AG09309 (cell line): ENCODE results near the gene EHMT1.

Experiments used
- DNase-seq: peaks from one replicate; pipeline ENCODE4 v3.0.0-alpha.2; 2010; ENCODE audit warnings: low read depth
- H3K4me3 ChIP-seq: 2 replicates; pipeline ENCODE4 v1.5.1; 2011; ENCODE audit warnings: mild to moderate bottlenecking, low read depth, low read length, moderate library complexity; ENCODE audit not compliant: control insufficient read depth
- TF ChIP-seq, protein P1 (sequence below): IDR thresholded peaks from 2 replicates; pipeline ENCODE4 v1.5.1; 2011; ENCODE audit warnings: mild to moderate bottlenecking, low read depth, low read length, inconsistent platforms; ENCODE audit not compliant: insufficient read depth, control insufficient read depth; ENCODE audit errors: missing control alignments

EHMT1 gene

DNA sequence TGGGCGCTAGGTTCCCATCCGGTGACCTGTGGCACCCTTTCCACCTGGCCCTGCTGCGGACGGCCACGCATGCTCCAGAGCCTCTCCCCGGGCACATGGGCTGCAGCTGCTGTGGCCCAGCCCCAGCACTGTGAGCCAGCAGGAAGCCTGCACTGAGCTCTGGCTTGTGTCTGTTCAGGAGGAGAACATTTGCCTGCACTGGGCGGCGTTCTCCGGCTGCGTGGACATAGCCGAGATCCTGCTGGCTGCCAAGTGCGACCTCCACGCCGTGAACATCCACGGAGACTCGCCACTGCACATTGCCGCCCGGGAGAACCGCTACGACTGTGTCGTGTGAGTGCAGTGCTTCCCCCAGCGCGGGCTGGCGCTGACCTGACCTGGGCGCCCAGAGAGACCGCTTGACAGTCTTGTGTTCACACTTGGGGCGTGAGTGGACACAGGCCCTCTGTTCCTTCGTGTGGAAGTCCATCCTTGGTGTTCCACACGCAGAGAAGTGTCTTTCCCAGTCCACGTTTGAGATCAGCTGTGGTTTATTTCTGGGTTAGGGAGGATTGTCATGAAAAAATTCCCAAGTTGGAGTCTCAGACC, 192.6 kb downstream of the EHMT1 start:
- no peak overlapping the region for H3K4me3 ChIP-seq
- DNase-seq: no peak
- TF ChIP-seq, protein P1, sequence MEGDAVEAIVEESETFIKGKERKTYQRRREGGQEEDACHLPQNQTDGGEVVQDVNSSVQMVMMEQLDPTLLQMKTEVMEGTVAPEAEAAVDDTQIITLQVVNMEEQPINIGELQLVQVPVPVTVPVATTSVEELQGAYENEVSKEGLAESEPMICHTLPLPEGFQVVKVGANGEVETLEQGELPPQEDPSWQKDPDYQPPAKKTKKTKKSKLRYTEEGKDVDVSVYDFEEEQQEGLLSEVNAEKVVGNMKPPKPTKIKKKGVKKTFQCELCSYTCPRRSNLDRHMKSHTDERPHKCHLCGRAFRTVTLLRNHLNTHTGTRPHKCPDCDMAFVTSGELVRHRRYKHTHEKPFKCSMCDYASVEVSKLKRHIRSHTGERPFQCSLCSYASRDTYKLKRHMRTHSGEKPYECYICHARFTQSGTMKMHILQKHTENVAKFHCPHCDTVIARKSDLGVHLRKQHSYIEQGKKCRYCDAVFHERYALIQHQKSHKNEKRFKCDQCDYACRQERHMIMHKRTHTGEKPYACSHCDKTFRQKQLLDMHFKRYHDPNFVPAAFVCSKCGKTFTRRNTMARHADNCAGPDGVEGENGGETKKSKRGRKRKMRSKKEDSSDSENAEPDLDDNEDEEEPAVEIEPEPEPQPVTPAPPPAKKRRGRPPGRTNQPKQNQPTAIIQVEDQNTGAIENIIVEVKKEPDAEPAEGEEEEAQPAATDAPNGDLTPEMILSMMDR: no peak

DNA sequence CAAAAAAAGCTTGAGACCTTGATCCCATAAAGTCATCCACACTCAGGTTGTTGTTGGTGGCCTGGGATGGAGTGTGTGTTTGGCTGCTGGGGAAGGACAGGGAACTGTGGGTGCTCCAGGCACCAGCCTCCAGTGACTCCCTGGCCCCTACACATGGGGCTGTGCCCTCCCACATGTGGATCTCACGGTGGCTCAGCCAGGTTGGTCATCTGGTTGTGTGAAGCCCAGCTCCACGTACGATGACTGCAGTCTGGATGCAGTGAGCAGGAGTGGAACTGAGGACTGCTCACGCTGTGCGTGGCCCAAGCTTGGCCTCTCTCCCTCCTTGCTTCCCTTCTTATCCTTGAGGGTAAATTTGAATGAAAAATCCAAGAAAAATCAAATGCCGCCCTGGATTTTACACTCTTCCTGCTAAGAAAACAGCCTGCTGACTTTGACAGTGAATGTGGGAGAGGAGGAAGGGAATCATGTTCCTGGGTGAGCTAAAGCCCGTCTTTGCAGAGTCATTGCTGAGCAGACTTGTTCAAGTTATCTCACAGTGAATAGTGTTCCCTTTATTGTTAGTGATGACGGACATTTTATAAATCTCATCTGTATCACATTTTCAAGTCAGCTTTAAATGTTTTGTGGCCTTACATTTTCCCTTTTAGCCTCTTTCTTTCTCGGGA, 193.7 kb downstream of the EHMT1 start:
- TF ChIP-seq, protein P1: no peak
- DNase-seq: no peak
- no peak overlapping the region for H3K4me3 ChIP-seq

DNA sequence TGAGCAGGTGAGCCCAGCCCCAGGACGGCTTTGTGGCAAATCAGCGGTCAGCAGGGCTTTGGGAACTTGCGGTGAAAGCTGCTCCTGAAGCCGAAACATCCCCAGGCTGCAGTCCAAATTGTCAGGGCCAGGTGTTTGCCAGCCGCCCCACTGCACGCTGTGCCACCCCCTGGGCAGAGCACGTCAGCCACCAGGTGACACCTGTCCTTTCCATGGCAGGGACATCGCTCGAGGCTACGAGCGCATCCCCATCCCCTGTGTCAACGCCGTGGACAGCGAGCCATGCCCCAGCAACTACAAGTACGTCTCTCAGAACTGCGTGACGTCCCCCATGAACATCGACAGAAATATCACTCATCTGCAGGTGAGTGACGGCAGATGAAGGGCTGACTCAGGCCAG, 194.4 kb downstream of the EHMT1 start:
- TF ChIP-seq, protein P1: no peak
- H3K4me3 ChIP-seq: no peak overlapping the region
- DNase-seq: no peak

DNA sequence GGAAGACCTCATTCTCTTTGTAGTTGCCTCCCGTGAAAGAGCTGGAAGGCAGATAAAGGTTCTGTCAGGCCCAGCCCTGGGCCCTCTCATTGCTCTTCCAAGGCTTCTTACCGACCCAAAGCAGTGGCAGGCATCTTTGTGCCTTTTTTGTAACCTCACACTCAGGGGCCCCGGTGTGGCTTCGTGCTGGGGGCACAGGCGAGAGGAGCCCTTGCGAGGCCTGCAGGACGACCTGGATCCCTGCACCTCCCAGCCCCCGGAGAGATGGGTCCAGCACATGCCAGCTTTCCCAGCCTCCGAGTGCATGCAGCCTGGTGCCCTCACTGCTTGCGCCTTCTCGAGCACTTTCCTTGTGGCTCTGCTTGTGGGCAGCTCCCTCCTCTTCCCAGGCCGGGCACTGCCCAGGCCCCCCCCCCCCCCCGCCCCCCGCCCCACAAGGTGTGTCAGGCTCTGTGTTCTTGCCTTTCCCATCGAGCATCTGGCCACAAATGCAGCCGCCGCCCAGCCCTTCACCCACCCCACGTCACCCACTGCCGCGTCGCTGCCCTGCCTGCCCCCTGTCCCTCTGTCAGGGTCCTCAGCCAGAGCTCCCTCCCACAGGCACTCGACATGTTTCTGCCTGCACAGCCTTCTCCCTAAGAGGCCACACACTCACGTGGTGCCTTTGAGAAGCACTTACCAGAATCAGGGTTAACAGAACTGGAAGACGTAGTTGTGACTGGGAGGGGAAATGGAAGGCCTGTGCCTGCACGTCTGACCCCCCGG, 195.0 kb downstream of the EHMT1 start:
- TF ChIP-seq, protein P1: no peak
- no peak for DNase-seq
- no peak overlapping the region for H3K4me3 ChIP-seq

DNA sequence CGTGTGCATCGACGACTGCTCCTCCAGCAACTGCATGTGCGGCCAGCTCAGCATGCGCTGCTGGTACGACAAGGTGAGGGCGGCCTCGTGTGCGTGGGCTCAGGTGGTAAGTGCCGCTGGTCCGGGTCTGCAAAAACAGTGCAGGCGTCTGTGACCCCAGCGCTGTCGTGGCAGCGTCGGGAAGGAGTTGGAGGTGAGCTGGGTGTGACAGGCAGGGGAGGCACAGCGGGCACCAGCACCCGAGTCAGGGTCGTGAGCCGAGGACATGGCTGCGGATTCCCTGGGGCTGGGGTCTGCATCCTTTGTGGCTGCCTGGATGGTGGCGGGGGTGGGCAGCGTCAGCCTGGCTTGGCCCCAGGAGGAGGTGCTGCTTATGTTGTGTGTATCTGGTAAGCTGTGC, 195.6 kb downstream of the EHMT1 start:
- no peak for DNase-seq
- TF ChIP-seq, protein P1: no peak
- H3K4me3 ChIP-seq: no peak overlapping the region

DNA sequence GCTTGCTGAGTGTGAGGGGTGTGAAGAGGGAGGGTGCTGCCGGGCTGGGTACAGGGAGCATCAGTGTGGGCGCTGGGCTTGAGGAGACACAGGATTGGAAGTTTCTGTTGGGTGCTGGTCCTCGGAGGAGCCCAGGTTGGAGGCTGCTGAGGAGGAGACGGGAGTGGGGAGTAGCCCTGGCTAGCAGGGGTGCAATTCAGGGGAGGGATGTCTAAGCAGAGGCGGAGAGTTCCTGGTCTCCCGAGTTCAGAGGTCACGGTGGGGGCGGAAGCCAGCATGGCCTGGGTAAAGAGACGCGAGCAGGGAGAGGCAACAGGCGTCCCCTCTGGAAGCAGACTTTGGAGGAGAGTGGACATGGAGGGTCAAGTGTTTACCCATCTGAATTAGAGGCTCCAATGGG, 196.0 kb downstream of the EHMT1 start:
- TF ChIP-seq, protein P1: no peak
- no peak overlapping the region for H3K4me3 ChIP-seq
- DNase-seq: no peak
